ENCODE data around the gene METRNL.
"Not testable (repeated sequence)": the region's sequence is repeated elsewhere in the genome, so short reads cannot be mapped to it uniquely, and the experiment has no call there.

METRNL gene, protein sequence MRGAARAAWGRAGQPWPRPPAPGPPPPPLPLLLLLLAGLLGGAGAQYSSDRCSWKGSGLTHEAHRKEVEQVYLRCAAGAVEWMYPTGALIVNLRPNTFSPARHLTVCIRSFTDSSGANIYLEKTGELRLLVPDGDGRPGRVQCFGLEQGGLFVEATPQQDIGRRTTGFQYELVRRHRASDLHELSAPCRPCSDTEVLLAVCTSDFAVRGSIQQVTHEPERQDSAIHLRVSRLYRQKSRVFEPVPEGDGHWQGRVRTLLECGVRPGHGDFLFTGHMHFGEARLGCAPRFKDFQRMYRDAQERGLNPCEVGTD

DNA sequence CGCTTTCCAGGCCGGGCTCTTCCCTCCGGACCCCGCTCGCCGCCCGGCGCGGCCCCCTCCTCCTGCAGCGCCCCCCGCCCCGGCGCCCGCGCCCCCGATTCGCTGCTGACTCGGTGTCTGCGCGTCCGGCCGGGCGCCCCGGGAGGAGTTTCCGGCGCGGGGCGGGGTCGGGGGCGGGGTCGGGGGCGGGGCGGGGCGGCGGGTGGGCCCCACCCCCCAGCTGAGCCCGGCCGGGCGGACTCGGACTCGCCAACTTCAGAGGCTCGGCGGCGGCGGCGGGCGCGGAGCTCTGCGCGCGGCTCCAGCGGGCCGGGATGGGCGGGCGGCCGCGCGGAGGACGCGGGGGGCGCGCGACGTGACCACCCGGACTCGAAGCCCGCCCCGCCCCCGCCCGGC is at the start of gene METRNL:
Gene METRNL, plus strand, starts transcription at position 258 of the 396 bp plus-strand sequence. CDS start 207 bp downstream, outside the sequence.
- Histone ChIP-seq H4K20me1 (ENCODE audit: control insufficient read depth, insufficient read depth, low read depth, low read length) (peaks cover 12% of the 10 kb centered on the region), H3F3A (ENCODE audit: control insufficient read depth, insufficient read depth) (peaks cover 6% of the 10 kb centered on the region; the same call in 1 of the 2 replicates), H3K9me3 (ENCODE audit: control insufficient read depth, insufficient read depth, low read length) (no peaks in the 10 kb centered on the region), H3K79me2 (ENCODE audit: control insufficient read depth, low read length) (peaks cover 39% of the 10 kb centered on the region), H3K27ac (ENCODE audit: low read depth, low read length) (0 out of 2 replicates have a peak within 1 kb of the TSS, but pooled peaks have one; percentile 23), H3K9me2 (replicated peaks; ENCODE audit: control insufficient read depth, low read length) (no peaks in the 10 kb centered on the region), H3K4me1 (ENCODE audit: control insufficient read depth, low read length) (peaks cover 34% of the 10 kb centered on the region), H3K27me3 (ENCODE audit: control insufficient read depth, low read length) (peaks cover 16% of the 10 kb centered on the region), H3K4me2 (ENCODE audit: low read length) (peak within 1 kb of the TSS; percentile 76), H3K36me3 (ENCODE audit: control insufficient read depth, low read length) (peaks cover 21% of the 10 kb centered on the region), H3K4me3 (ENCODE audit: low read length) (peak within 1 kb of the TSS; percentile 74)
- TF ChIP-seq, protein P1, sequence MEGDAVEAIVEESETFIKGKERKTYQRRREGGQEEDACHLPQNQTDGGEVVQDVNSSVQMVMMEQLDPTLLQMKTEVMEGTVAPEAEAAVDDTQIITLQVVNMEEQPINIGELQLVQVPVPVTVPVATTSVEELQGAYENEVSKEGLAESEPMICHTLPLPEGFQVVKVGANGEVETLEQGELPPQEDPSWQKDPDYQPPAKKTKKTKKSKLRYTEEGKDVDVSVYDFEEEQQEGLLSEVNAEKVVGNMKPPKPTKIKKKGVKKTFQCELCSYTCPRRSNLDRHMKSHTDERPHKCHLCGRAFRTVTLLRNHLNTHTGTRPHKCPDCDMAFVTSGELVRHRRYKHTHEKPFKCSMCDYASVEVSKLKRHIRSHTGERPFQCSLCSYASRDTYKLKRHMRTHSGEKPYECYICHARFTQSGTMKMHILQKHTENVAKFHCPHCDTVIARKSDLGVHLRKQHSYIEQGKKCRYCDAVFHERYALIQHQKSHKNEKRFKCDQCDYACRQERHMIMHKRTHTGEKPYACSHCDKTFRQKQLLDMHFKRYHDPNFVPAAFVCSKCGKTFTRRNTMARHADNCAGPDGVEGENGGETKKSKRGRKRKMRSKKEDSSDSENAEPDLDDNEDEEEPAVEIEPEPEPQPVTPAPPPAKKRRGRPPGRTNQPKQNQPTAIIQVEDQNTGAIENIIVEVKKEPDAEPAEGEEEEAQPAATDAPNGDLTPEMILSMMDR (IDR thresholded peaks at IDR 0.05; ENCODE audit: low read depth, low read length, poor library complexity, severe bottlenecking), result no peak
- no peak for TF ChIP-seq EZH2phosphoT487 (IDR thresholded peaks at IDR 0.05; ENCODE audit: borderline replicate concordance, low read length)

DNA sequence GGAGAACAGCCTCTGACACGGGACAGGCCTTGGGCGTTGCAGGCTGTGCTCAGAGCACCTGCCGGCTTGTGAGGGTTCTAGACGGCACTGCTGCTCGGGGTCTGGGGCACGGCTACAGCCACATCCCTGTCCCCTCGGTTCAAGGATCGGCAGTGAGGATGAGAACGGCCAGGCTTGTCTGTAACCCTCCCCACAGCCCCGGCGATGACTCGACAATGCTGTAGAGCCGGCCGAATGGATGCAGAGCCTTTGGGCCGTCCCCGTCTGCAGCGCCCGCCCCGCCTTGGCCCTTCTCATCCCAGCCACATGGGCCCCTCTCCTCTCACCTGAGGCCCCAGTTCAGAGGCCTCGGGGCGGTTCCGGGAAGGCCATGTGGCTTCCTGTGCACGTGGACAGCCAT is 49.0 kb upstream of the METRNL start:
- H3K79me2 ChIP-seq (ENCODE audit: control insufficient read depth, low read length), result no peaks in the 10 kb centered on the region
- H3K9me2 ChIP-seq (replicated peaks; ENCODE audit: control insufficient read depth, low read length), result no peaks in the 10 kb centered on the region
- no peaks in the 10 kb centered on the region for H3F3A ChIP-seq (ENCODE audit: control insufficient read depth, insufficient read depth)
- peaks cover 9% of the 10 kb centered on the region for H3K36me3 ChIP-seq (ENCODE audit: control insufficient read depth, low read length)
- TF ChIP-seq, protein P1 (IDR thresholded peaks at IDR 0.05; ENCODE audit: low read depth, low read length, poor library complexity, severe bottlenecking), result no peak
- TF ChIP-seq EZH2phosphoT487 (IDR thresholded peaks at IDR 0.05; ENCODE audit: borderline replicate concordance, low read length), result no peak
- H3K27ac ChIP-seq (ENCODE audit: low read depth, low read length), result no peak overlapping the region
- H4K20me1 ChIP-seq (ENCODE audit: control insufficient read depth, insufficient read depth, low read depth, low read length), result no peaks in the 10 kb centered on the region
- H3K9me3 ChIP-seq (ENCODE audit: control insufficient read depth, insufficient read depth, low read length), result no peaks in the 10 kb centered on the region
- H3K27me3 ChIP-seq (ENCODE audit: control insufficient read depth, low read length), result no peaks in the 10 kb centered on the region
- no peak overlapping the region for H3K4me3 ChIP-seq (ENCODE audit: low read length)
- H3K4me2 ChIP-seq (ENCODE audit: low read length), result no peak overlapping the region
- H3K4me1 ChIP-seq (ENCODE audit: control insufficient read depth, low read length), result no peaks in the 10 kb centered on the region

DNA sequence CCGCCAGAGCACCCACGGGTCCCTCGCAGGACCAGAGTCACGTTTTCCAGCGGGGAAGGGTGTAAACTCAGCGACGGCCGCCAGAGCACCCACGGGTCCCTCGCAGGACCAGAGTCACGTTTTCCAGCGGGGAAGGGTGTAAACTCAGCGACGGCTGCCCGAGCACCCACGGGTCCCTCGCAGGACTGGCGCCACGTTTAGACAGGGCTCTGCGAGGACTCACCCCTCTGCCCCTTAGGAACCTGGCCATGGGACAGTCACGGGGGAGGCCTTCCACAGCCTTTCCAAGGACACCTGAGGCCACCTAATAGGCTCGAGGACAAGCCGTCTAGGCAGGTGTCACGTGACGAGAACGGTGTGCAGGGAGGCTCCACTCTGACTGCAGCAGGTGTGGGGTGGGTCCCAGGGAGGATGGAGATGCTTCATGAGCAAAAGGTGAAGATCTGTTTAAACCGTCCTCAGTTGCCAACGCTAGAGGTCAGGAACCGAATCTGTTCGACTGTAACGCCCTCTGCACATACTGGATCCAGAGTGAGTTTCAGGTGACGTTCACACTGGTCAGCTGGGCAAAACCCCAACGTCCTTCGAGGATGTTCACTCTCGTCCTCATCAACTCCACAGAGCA is 48.0 kb upstream of the METRNL start:
- no peaks in the 10 kb centered on the region for H3F3A ChIP-seq (ENCODE audit: control insufficient read depth, insufficient read depth)
- peaks cover 17% of the 10 kb centered on the region for H3K36me3 ChIP-seq (ENCODE audit: control insufficient read depth, low read length)
- H3K4me3 ChIP-seq (ENCODE audit: low read length), result no peak overlapping the region
- no peak overlapping the region for H3K4me2 ChIP-seq (ENCODE audit: low read length)
- no peaks in the 10 kb centered on the region for H3K27me3 ChIP-seq (ENCODE audit: control insufficient read depth, low read length)
- TF ChIP-seq, protein P1 (IDR thresholded peaks at IDR 0.05; ENCODE audit: low read depth, low read length, poor library complexity, severe bottlenecking), result no peak
- no peak for TF ChIP-seq EZH2phosphoT487 (IDR thresholded peaks at IDR 0.05; ENCODE audit: borderline replicate concordance, low read length)
- H3K4me1 ChIP-seq (ENCODE audit: control insufficient read depth, low read length), result no peaks in the 10 kb centered on the region
- no peaks in the 10 kb centered on the region for H3K9me2 ChIP-seq (replicated peaks; ENCODE audit: control insufficient read depth, low read length)
- no peaks in the 10 kb centered on the region for H3K9me3 ChIP-seq (ENCODE audit: control insufficient read depth, insufficient read depth, low read length)
- H4K20me1 ChIP-seq (ENCODE audit: control insufficient read depth, insufficient read depth, low read depth, low read length), result no peaks in the 10 kb centered on the region
- no peak overlapping the region for H3K27ac ChIP-seq (ENCODE audit: low read depth, low read length)
- no peaks in the 10 kb centered on the region for H3K79me2 ChIP-seq (ENCODE audit: control insufficient read depth, low read length)

DNA sequence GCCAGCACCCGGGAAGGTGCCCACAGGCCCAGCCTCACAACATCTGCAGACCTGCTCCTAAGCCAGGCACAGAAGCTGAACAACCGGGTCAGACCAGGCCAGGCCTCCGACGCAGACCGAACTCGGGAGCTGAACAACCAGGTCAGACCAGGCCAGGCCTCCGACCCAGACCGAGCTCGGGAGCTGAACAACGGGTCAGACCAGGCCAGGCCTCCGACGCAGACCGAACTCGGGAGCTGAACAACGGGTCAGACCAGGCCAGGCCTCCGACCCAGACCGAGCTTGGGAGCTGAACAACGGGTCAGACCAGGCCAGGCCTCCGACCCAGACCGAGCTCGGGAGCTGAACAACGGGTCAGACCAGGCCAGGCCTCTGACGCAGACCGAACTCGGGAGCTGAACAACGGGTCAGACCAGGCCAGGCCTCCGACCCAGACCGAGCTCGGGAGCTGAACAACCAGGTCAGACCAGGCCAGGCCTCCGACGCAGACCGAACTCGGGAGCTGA is 47.4 kb upstream of the METRNL start:
- not testable (repeated sequence) for H3K4me1 ChIP-seq (ENCODE audit: control insufficient read depth, low read length); H3K9me3 ChIP-seq (ENCODE audit: control insufficient read depth, insufficient read depth, low read length); H3F3A ChIP-seq (ENCODE audit: control insufficient read depth, insufficient read depth); H3K4me3 ChIP-seq (ENCODE audit: low read length); H4K20me1 ChIP-seq (ENCODE audit: control insufficient read depth, insufficient read depth, low read depth, low read length); H3K27me3 ChIP-seq (ENCODE audit: control insufficient read depth, low read length); H3K27ac ChIP-seq (ENCODE audit: low read depth, low read length); H3K79me2 ChIP-seq (ENCODE audit: control insufficient read depth, low read length); H3K9me2 ChIP-seq (replicated peaks; ENCODE audit: control insufficient read depth, low read length); H3K4me2 ChIP-seq (ENCODE audit: low read length)
- peaks cover 22% of the 10 kb centered on the region for H3K36me3 ChIP-seq (ENCODE audit: control insufficient read depth, low read length)
